Tibial nerve (tissue), 4 donors: ENCODE measurements around the gene CMSS1. TPM values are rescaled to one million over a fixed set of nuclear protein-coding genes. Genes with fewer than 3 reads are reported as not detected.
A peak's percentile ranks its signal among the peaks of the same experiment; 100 is the strongest.

Source experiments
- DNase-seq, 2 donors: peaks; one replicate each; pipeline ENCODE4 v3.0.0-alpha.2; 2019; ENCODE audit warnings: low spot score in 2 of 2
- H3K27ac ChIP-seq, 4 donors: fragments of 200-600 bp; sonication (generic) in 3 of 4; one replicate each; pipeline ENCODE4 v1.5.1; 2017 to 2019; ENCODE audit warnings: mild to moderate bottlenecking in 1 of 4
- H3K27me3 ChIP-seq, 2 donors: fragments of 200-600 bp; sonication (generic) in 1 of 2; one replicate each; pipeline versions ENCODE4 v1.5.1 to v1.6.0; 2017 to 2019
- H3K36me3 ChIP-seq, 3 donors: fragments of 200-600 bp; sonication (generic); one replicate each; pipeline ENCODE4 v1.5.1; 2018 to 2019
- H3K4me1 ChIP-seq, 4 donors: fragments of 200-600 bp; sonication (generic) in 3 of 4; one replicate each; pipeline ENCODE4 v1.5.1; 2017 to 2019
- H3K4me3 ChIP-seq, 4 donors: fragments of 200-600 bp; sonication (generic) in 3 of 4; one replicate each; pipeline ENCODE4 v1.5.1; 2017 to 2019; ENCODE audit warnings: mild to moderate bottlenecking in 1 of 4, moderate library complexity in 1 of 4
- H3K9me3 ChIP-seq, 4 donors: fragments of 200-600 bp; sonication (generic) in 3 of 4; one replicate each; pipeline ENCODE4 v1.5.1; 2017 to 2019
- EP300 ChIP-seq, 2 donors: sonication (generic); formaldehyde crosslinking; IDR thresholded peaks; one replicate each; pipeline ENCODE4 v1.6.1; 2017; ENCODE audit warnings: antibody characterized with exemption in 2 of 2, mild to moderate bottlenecking in 1 of 2
- POLR2A ChIP-seq, 2 donors: fragments of 450-650 bp; IDR thresholded peaks; one replicate each; pipeline ENCODE4 v1.6.1; 2017; ENCODE audit warnings: antibody characterized with exemption in 2 of 2, mild to moderate bottlenecking in 2 of 2, moderate library complexity in 2 of 2
- WGBS, 2 donors: methylation state at CpG; one replicate each; pipeline ENCODE4 v1.1.5; 2018; 5-methylcytosine and 5-hydroxymethylcytosine counted together
- total RNA-seq, 4 donors: library from RNA; depleted of rRNA; stranded (reverse); fragments of >200 nt; gene quantifications; one replicate each; pipeline ENCODE4 v1.1.0, GENCODE V29; 2016
- TF ChIP-seq, protein P1 (sequence below), 5 experiments: fragments of 200-600 bp in 3 of 5; fragments of 450-650 bp in 2 of 5; sonication (generic) in 3 of 5; IDR thresholded peaks; one replicate each; pipeline ENCODE4 v1.5.1; 2016 to 2019; ENCODE audit warnings: antibody characterized with exemption in 5 of 5, mild to moderate bottlenecking in 3 of 5, moderate library complexity in 2 of 5

CMSS1 gene
- total RNA-seq, 4 donors from 2014 or later: 5.5 to 29.1 (median 15.7) TPM

DNA sequence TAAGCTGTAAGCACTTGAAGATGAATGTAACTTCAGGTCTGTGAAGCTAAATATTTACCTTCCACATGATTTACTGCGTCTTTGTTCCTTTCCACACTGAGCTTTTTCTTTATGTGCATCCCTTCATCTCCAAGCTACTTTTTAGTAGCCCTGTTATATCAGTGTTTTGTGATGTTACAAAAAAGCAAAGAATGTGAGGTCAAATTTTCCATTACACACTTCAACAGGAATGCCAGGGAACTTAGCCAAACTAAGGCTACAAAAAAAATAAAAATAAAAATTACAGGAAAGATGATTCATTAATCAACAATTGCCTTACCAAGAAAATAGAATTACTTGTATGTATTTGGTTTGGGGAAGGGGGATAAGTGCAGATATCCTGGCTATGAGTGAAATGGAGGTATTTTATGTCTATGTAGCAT lies 223.7 kb downstream of the CMSS1 start:
- H3K4me3 ChIP-seq: no peak overlapping the region
- H3K4me1 ChIP-seq: peaks cover 3 to 44% (median 36%) of the 10 kb centered on the region in 4 donors
- H3K36me3 ChIP-seq: no peaks in the 10 kb centered on the region
- H3K9me3 ChIP-seq: no peaks in the 10 kb centered on the region
- WGBS, 2 donors: 18% methylated on average over 1 of the region's 1 CpG
- peak overlapping the region; percentile 53 to 95 (median 70) for H3K27ac ChIP-seq
- DNase-seq: peak in 1 of 2 donors; percentile 36
- H3K27me3 ChIP-seq: no peaks in the 10 kb centered on the region
- TF ChIP-seq POLR2A (IDR thresholded peaks at IDR 0.05) (no peak), EP300 (IDR thresholded peaks at IDR 0.05) (peak; percentile 82 to 92)
- TF ChIP-seq, protein P1, sequence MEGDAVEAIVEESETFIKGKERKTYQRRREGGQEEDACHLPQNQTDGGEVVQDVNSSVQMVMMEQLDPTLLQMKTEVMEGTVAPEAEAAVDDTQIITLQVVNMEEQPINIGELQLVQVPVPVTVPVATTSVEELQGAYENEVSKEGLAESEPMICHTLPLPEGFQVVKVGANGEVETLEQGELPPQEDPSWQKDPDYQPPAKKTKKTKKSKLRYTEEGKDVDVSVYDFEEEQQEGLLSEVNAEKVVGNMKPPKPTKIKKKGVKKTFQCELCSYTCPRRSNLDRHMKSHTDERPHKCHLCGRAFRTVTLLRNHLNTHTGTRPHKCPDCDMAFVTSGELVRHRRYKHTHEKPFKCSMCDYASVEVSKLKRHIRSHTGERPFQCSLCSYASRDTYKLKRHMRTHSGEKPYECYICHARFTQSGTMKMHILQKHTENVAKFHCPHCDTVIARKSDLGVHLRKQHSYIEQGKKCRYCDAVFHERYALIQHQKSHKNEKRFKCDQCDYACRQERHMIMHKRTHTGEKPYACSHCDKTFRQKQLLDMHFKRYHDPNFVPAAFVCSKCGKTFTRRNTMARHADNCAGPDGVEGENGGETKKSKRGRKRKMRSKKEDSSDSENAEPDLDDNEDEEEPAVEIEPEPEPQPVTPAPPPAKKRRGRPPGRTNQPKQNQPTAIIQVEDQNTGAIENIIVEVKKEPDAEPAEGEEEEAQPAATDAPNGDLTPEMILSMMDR (IDR thresholded peaks at IDR 0.05): no peak

DNA sequence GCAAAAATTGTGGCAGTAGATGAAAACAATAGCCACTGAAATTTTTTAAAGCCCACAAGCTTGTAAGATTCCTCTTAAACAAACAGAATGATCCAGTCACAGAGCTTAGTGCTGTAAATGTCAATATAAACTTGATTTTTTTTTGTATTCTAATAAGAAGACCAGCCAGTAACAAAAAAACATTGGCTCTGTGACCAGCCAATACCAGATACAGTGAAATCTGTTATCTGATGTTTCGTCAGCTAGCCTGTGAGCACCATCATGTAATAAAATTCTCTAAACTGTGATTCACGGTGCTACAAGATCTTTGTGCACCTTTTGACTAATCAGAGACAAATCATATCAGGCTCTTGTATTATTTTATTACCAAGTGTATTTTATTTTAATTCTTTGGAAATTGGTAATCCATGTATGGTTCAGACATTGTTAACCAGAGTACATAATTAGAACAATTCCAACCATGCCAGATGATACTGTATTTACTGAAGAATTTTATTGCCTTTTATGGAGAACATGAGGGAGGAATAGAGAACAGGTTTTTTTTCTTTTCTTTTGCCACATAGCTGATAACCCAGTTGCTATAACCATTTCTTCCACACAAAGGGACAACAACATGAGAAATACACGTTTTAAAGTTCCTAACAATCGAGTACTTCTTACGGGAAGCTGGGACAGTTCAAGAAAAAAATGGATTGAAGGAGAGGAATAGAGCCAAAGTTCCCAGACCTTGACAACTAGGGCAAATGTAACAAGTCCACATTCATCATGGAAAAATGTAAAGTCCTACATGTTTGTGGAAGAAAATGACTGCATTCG lies 224.7 kb downstream of the CMSS1 start:
- DNase-seq: no peak
- peak overlapping the region; percentile 53 to 95 (median 70) for H3K27ac ChIP-seq
- no peak overlapping the region for H3K4me3 ChIP-seq
- no peaks in the 10 kb centered on the region for H3K9me3 ChIP-seq
- H3K27me3 ChIP-seq: no peaks in the 10 kb centered on the region
- H3K4me1 ChIP-seq: peaks cover 3 to 52% (median 46%) of the 10 kb centered on the region in 4 donors
- TF ChIP-seq EP300 (IDR thresholded peaks at IDR 0.05): no peak
- TF ChIP-seq POLR2A (IDR thresholded peaks at IDR 0.05): no peak
- TF ChIP-seq, protein P1 (IDR thresholded peaks at IDR 0.05): no peak
- H3K36me3 ChIP-seq: no peaks in the 10 kb centered on the region
- 35 to 39% methylated on average over 6 of the region's 6 CpGs for WGBS, 2 donors

DNA sequence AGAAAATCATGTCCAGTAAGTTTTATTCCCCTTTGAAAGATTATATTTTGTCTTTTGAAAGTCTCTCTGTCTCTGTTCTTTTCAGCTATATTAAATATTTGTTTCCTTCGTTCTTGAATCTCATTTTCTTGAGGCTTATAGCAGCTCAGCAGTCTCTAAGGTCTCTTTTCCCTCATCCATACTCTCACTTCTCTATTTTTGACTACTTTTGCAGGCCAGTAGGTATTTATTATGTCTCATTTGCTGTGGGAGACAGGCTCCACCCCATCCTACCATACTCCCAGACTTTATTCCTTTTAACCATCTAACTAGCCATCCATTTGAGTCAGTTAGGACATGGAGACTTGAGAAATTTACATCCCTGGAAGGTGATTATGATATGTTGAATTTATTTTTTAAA lies 225.6 kb downstream of the CMSS1 start:
- DNase-seq: no peak
- H3K9me3 ChIP-seq: no peaks in the 10 kb centered on the region
- TF ChIP-seq POLR2A (IDR thresholded peaks at IDR 0.05) (no peak), EP300 (IDR thresholded peaks at IDR 0.05) (no peak)
- TF ChIP-seq, protein P1 (IDR thresholded peaks at IDR 0.05): no peak
- WGBS, 2 donors: 60 to 76% methylated on average over 1 of the region's 1 CpG
- H3K4me1 ChIP-seq: peaks cover 3 to 61% (median 53%) of the 10 kb centered on the region in 4 donors
- H3K36me3 ChIP-seq: no peaks in the 10 kb centered on the region
- peak overlapping the region in 3 of 4 donors; percentile 56 to 95 (median 84) for H3K27ac ChIP-seq
- no peak overlapping the region for H3K4me3 ChIP-seq
- H3K27me3 ChIP-seq: no peaks in the 10 kb centered on the region

DNA sequence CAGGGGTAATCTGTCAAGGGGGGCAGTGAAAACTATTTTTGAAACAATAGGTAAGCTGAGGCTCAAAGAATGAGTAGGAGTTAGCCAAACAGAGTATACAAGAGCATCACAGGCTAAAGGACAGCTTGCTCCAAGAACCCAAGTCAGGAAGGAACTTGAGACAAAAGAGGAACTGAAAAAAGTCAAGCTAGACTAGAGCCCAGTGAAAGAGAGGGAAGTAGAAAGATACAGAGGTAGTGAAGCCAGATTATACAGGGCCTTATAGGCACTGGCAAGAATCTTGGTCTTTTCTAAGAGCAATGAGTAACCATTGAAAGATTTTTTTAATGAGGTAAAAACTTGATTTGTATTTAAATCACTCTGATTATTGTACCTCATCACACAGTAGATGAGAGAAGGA lies 226.7 kb downstream of the CMSS1 start:
- H3K27me3 ChIP-seq: no peaks in the 10 kb centered on the region
- no peak for DNase-seq
- peak overlapping the region in 3 of 4 donors; percentile 55 to 69 (median 56) for H3K27ac ChIP-seq
- no peaks in the 10 kb centered on the region for H3K36me3 ChIP-seq
- H3K9me3 ChIP-seq: no peaks in the 10 kb centered on the region
- TF ChIP-seq POLR2A (IDR thresholded peaks at IDR 0.05) (no peak), EP300 (IDR thresholded peaks at IDR 0.05) (no peak)
- TF ChIP-seq, protein P1 (IDR thresholded peaks at IDR 0.05): no peak
- peaks cover 3 to 63% (median 54%) of the 10 kb centered on the region in 4 donors for H3K4me1 ChIP-seq
- no peak overlapping the region for H3K4me3 ChIP-seq

DNA sequence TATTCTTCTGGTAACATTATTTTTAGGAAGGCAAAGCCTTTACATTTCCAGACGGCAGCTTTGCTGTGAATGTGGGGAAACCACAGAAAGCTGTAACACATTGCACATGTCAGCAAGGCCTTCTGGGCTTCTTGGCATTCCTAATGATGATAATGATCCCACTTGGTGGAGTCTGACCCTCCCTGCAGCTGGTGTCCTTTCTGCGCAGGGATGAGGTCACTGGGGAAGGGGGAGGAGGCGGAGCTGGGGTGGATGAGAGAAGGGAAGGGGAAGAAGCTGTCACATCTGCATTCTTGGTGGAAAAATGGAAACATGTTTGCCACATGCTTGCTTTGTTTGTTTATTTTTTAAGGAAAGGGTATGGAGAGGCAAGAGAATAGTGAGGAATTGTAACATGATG lies 228.0 kb downstream of the CMSS1 start:
- H3K9me3 ChIP-seq: no peaks in the 10 kb centered on the region
- peak; percentile 47 to 61 for DNase-seq
- no peak overlapping the region for H3K4me3 ChIP-seq
- WGBS, 2 donors: 48 to 53% methylated on average over 3 of the region's 3 CpGs
- TF ChIP-seq EP300 (IDR thresholded peaks at IDR 0.05): peak in 1 of 2 donors; percentile 71
- TF ChIP-seq, protein P1 (IDR thresholded peaks at IDR 0.05): no peak
- H3K27me3 ChIP-seq: no peaks in the 10 kb centered on the region
- H3K27ac ChIP-seq: peak overlapping the region; percentile 25 to 77 (median 63)
- H3K4me1 ChIP-seq: peaks cover 3 to 54% (median 46%) of the 10 kb centered on the region in 4 donors
- H3K36me3 ChIP-seq: no peaks in the 10 kb centered on the region
